Spleen (tissue), 11 donors: ENCODE data around the gene SAFB. TPM values are rescaled to one million over a fixed set of nuclear protein-coding genes. Genes with fewer than 3 reads are reported as not detected.

Experiments used
- DNase-seq: peaks from one replicate; pipeline ENCODE4 v3.0.0-alpha.2; 2020
- H3K27ac ChIP-seq, 8 donors: fragments of 200-600 bp; sonication (generic) in 7 of 8; 1 replicate in 4 of 8; 2 replicates in 4 of 8; pipeline versions ENCODE4 v1.5.0 to v1.8.0; 2016 to 2021; ENCODE audit warnings: inconsistent platforms in 4 of 8, mild to moderate bottlenecking in 4 of 8, moderate library complexity in 1 of 8
- H3K27me3 ChIP-seq, 7 donors: fragments of 200-600 bp; sonication (generic) in 6 of 7; replicated peaks in 1 of 7; 1 replicate in 4 of 7; 2 replicates in 3 of 7; pipeline versions ENCODE4 v1.5.0 to v1.8.0; 2016 to 2021; ENCODE audit warnings: inconsistent platforms in 3 of 7, mild to moderate bottlenecking in 1 of 7
- H3K36me3 ChIP-seq, 6 donors: fragments of 200-600 bp; sonication (generic) in 5 of 6; 1 replicate in 4 of 6; 2 replicates in 2 of 6; pipeline versions ENCODE4 v1.5.0 to v1.8.0; 2016 to 2021; ENCODE audit warnings: inconsistent platforms in 2 of 6
- H3K4me1 ChIP-seq, 6 donors: fragments of 200-600 bp; sonication (generic) in 5 of 6; 1 replicate in 3 of 6; 2 replicates in 3 of 6; pipeline versions ENCODE4 v1.5.0 to v1.8.0; 2016 to 2021; ENCODE audit warnings: inconsistent platforms in 3 of 6
- H3K4me3 ChIP-seq, 8 donors: fragments of 200-600 bp; sonication (generic) in 7 of 8; 1 replicate in 4 of 8; 2 replicates in 4 of 8; pipeline versions ENCODE4 v1.5.0 to v1.8.0; 2016 to 2021; ENCODE audit warnings: inconsistent platforms in 4 of 8, mild to moderate bottlenecking in 4 of 8, moderate library complexity in 2 of 8
- H3K9me3 ChIP-seq, 8 donors: fragments of 200-600 bp; sonication (generic) in 7 of 8; 1 replicate in 4 of 8; 2 replicates in 4 of 8; pipeline versions ENCODE4 v1.5.0 to v1.8.0; 2016 to 2021; ENCODE audit warnings: inconsistent platforms in 4 of 8
- CTCF ChIP-seq, 11 experiments: fragments of 200-600 bp in 7 of 11; fragments of 450-650 bp in 4 of 11; sonication (generic) in 4 of 11; IDR thresholded peaks in 8 of 11; conservative IDR thresholded peaks in 3 of 11; 1 replicate in 7 of 11; 2 replicates in 4 of 11; pipeline versions ENCODE4 v1.4.0 to v1.8.0; 2016 to 2021; ENCODE audit warnings: antibody characterized with exemption in 11 of 11, inconsistent platforms in 4 of 11, mild to moderate bottlenecking in 1 of 11
- POLR2A ChIP-seq, 3 donors: fragments of 450-650 bp; IDR thresholded peaks; one replicate each; pipeline ENCODE4 v1.5.1; 2017; ENCODE audit warnings: antibody characterized with exemption in 3 of 3, mild to moderate bottlenecking in 1 of 3
- POLR2AphosphoS5 ChIP-seq, 3 donors: sonication (generic); formaldehyde crosslinking; IDR thresholded peaks; one replicate each; pipeline ENCODE4 v1.5.1; 2017; ENCODE audit warnings: antibody characterized with exemption in 3 of 3
- WGBS, 5 donors: extraction: QIAGEN DNeasy Blood & Tissue Kit in 3 of 5; methylation state at CpG; one replicate each; pipeline versions ENCODE4 v1.1.5 to v1.1.7; 2013 to 2018; 5-methylcytosine and 5-hydroxymethylcytosine counted together
- intact Hi-C: fragments of 100-400 bp; cut with DNase I; formaldehyde crosslinking; loops from one replicate; pipeline ENCODE4 v1.15.0; 2023; ENCODE audit warnings: low total_unique reads
- polyA plus RNA-seq, 3 donors: library from polyadenylated mRNA; stranded (reverse); fragments of 200-250 nt; gene quantifications; one replicate each; pipeline ENCODE4 v1.2.1, GENCODE V29; 2013
- total RNA-seq, 7 donors: library from RNA; depleted of rRNA in 3 of 7; stranded (reverse); fragments of >200 nt in 3 of 7; fragmentation: NEBNext Ultra II Directional in 4 of 7; extraction: Animal tissue kit (Norgen Biotek cat#: 25700) in 4 of 7; gene quantifications; one replicate each; pipeline versions ENCODE4 v1.1.0 to v1.2.1, GENCODE V29; 2016 to 2021
- donor health status: healthy with polysubstance abuse.
- donor health status: DM: no; HTN: no; CAD: no; lungs with moderate emphysema.
- donor health status: DM: no; HTN: no; CAD: no.
- donor health status: Bipolar disorder and iron deficiency.
- donor health status: healthy.
- donor health status: DM: no; HTN: no; CAD: no.
- donor health status: DM: yes; HTN: yes; CAD: no.

The SAFB gene
- total and polyA plus RNA-seq, 10 donors = 41.7 to 161 (median 99.2) TPM

- WGBS, 5 donors = 64 to 72% (median 69%) methylated on average over 23 to 26 of the region's 26 CpGs
- intact Hi-C loops = no loop called here
Measured at GRCh38 chr19:5586300-5587070, 36.4 kb upstream of the SAFB start.

GRCh38 chr19:5587071-5587455 lies 35.8 kb upstream of the SAFB start:
- H3K27me3 ChIP-seq = no peaks in the 10 kb centered on the region
- DNase-seq = peak; percentile 36
- intact Hi-C loops = no loop called here
- H3K36me3 ChIP-seq = peaks cover 7 to 97% (median 66%) of the 10 kb centered on the region in 6 donors
- H3K4me1 ChIP-seq = peaks cover 6 to 24% (median 13%) of the 10 kb centered on the region in 6 donors
- no peak overlapping the region for H3K27ac ChIP-seq
- WGBS, 5 donors = 92 to 97% (median 95%) methylated on average over 16 of the region's 16 CpGs
- H3K4me3 ChIP-seq = no peak overlapping the region
- no peaks in the 10 kb centered on the region for H3K9me3 ChIP-seq
- no peak for TF ChIP-seq POLR2AphosphoS5 (IDR thresholded peaks at IDR 0.05)
- TF ChIP-seq CTCF (IDR thresholded peaks at IDR 0.05 in 8 of 11, conservative IDR thresholded peaks at IDR 0.05 in 3 of 11) = no peak
- no peak for TF ChIP-seq POLR2A (IDR thresholded peaks at IDR 0.05)

More at GRCh38 chr19:5586300-5587070, 36.4 kb upstream of the SAFB start:
- TF ChIP-seq CTCF (IDR thresholded peaks at IDR 0.05 in 8 of 11, conservative IDR thresholded peaks at IDR 0.05 in 3 of 11) = no peak
- TF ChIP-seq POLR2AphosphoS5 (IDR thresholded peaks at IDR 0.05) = peak in 1 of 3 donors; percentile 51
- Histone ChIP-seq H3K4me3 (no peak overlapping the region), H3K27me3 (no peaks in the 10 kb centered on the region), H3K4me1 (peaks cover 6 to 24% (median 13%) of the 10 kb centered on the region in 6 donors), H3K9me3 (no peaks in the 10 kb centered on the region), H3K36me3 (peaks cover 6 to 97% (median 64%) of the 10 kb centered on the region in 6 donors), H3K27ac (peak overlapping the region in 4 of 8 donors; percentile 8 to 59 (median 30))
- DNase-seq = no peak

GRCh38 chr19:5587661-5588060 lies 35.2 kb upstream of the SAFB start:
- 89 to 94% (median 91%) methylated on average over 17 to 23 of the region's 23 CpGs for WGBS, 5 donors
- intact Hi-C loops = no loop called here
- peak; percentile 62 for DNase-seq

GRCh38 chr19:5588441-5588840 lies 34.4 kb upstream of the SAFB start:
- H3K27ac ChIP-seq = no peak overlapping the region
- intact Hi-C loops = no loop called here
- peak; percentile 15 for DNase-seq
- peaks cover 6 to 24% (median 13%) of the 10 kb centered on the region in 6 donors for H3K4me1 ChIP-seq
- TF ChIP-seq CTCF (IDR thresholded peaks at IDR 0.05 in 8 of 11, conservative IDR thresholded peaks at IDR 0.05 in 3 of 11) (no peak), POLR2AphosphoS5 (IDR thresholded peaks at IDR 0.05) (peak in 1 of 3 donors; percentile 1)
- H3K4me3 ChIP-seq = no peak overlapping the region
- peaks cover 14 to 98% (median 73%) of the 10 kb centered on the region in 6 donors for H3K36me3 ChIP-seq
- H3K27me3 ChIP-seq = no peaks in the 10 kb centered on the region
- WGBS, 5 donors = 91 to 95% (median 92%) methylated on average over 10 of the region's 10 CpGs
- H3K9me3 ChIP-seq = no peaks in the 10 kb centered on the region

More at GRCh38 chr19:5587661-5588060, 35.2 kb upstream of the SAFB start:
- H3K27ac ChIP-seq = no peak overlapping the region
- H3K9me3 ChIP-seq = no peaks in the 10 kb centered on the region
- H3K27me3 ChIP-seq = no peaks in the 10 kb centered on the region
- no peak overlapping the region for H3K4me3 ChIP-seq
- H3K4me1 ChIP-seq = peaks cover 6 to 24% (median 13%) of the 10 kb centered on the region in 6 donors
- no peak for TF ChIP-seq POLR2A (IDR thresholded peaks at IDR 0.05)
- TF ChIP-seq POLR2AphosphoS5 (IDR thresholded peaks at IDR 0.05) = peak in 1 of 3 donors; percentile 65
- peaks cover 13 to 97% (median 67%) of the 10 kb centered on the region in 6 donors for H3K36me3 ChIP-seq
